ENCODE data around the gene FBXL19. TPM values are rescaled to one million over a fixed set of nuclear protein-coding genes. Genes with fewer than 3 reads are reported as not detected.

The FBXL19 gene
- total and polyA plus RNA-seq, 9 of the 15 experiments (the other 6 are each of a cell fraction or from before 2014, with no cell fraction given): 0.13 to 48.0 (median 13.5) TPM; not detected in 1

DNA sequence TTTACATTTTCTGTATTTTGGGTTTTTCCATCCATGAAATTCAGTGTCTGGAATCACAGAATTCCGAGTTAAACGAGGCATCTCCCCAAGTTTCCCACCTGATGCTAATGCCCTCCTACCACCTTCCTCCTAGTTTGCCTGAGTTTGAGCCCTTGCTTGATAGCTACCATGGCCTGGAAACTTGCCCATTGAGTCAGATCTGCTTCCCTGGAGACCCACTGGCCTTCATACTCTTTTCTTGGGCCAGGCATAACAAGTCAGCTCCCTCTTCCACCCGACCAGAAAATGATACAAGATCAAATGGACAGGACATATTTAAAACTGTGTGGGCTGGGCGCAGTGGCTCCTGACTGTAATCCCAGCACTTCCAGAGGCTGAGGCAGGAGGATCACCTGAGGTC lies 44.4 kb downstream of the FBXL19 start:
- CTCF ChIA-PET (ENCODE audit: low intra/inter-chr PET ratio): no interaction called here
- POLR2A ChIA-PET: interaction anchor here (1.2 to 5.6 kb wide), 2 partner anchors 9 to 15 kb away, joined by 4 to 32 read pairs; partner anchors contain the start of gene HSD3B7

DNA sequence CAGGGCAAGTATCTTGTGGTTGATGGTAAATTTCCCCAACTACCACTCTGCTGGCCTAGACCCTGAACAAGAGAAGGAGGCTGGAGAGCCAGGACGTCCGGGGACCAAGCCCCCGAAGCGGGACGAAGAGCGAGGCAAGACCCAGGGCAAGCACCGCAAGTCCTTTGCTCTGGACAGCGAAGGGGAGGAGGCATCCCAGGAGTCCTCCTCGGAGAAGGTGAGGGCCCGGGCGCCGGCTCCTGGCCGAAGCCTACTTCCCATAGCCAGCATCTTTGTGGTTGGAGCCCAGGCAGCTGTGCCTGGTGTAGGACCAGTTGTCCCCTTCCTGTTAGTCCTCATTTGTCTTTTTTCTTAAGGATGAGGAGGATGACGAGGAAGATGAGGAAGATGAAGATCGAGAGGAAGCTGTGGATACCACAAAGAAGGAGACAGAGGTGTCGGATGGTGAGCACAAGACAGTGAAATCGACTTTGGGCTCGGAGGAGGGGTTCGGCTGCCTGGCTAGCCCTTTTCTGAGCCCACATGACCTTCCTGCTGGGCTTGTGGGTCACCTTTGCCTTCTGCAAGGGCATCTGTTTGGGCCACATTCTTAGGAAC lies 46.0 kb downstream of the FBXL19 start:
- Histone ChIP-seq H3K36me3 (ENCODE audit: control insufficient read depth, insufficient read depth, low read length) (peaks cover 92% of the 10 kb centered on the region), H3K9ac (ENCODE audit: insufficient read depth in 1 of 2, low read depth in 2 of 2, low read length in 2 of 2) (peak overlapping the region in 1 of 2 experiments; percentile 75; a peak in 2 of 4 replicates), H3K4me2 (ENCODE audit: insufficient read depth, low read length) (no peak overlapping the region), H3K4me1 (replicated peaks in 1 of 2; ENCODE audit: control insufficient read depth in 2 of 2, insufficient read depth in 2 of 2, low read length in 2 of 2) (peaks cover 8 to 17% of the 10 kb centered on the region in 2 experiments; a peak in 4 of 5 replicates), H2AFZ (ENCODE audit: low read depth, low read length) (no peak overlapping the region), H3K4me3 (no peak overlapping the region), H3K9me1 (ENCODE audit: control insufficient read depth, insufficient read depth, low read length) (no peaks in the 10 kb centered on the region), H3K9me3 (replicated peaks; ENCODE audit: control insufficient read depth, insufficient read depth, low read depth, low read length) (no peaks in the 10 kb centered on the region), H3K27me3 (ENCODE audit: control insufficient read depth in 2 of 2, insufficient read depth in 2 of 2, low read length in 2 of 2) (no peaks in the 10 kb centered on the region), H4K20me1 (replicated peaks; ENCODE audit: control insufficient read depth, insufficient read depth, low read length) (no peaks in the 10 kb centered on the region), H3K79me2 (ENCODE audit: control insufficient read depth, insufficient read depth, low read length) (no peaks in the 10 kb centered on the region), H3K27ac (ENCODE audit: extremely low read depth, low read depth, low read length) (no peak overlapping the region)
- in situ Hi-C loops (cut with MboI): loop anchor here (25.0 kb wide), 1 partner anchor 893 kb away; the partner anchor contains the start of gene ZNF267
- FAIRE-seq (no peak), ATAC-seq (no peak), DNase-seq (ENCODE audit: extremely low read depth in 1 of 4, low spot score in 3 of 4) (no peak)
- BruUV-seq (replicated peaks): no TSS peak
- TF ChIP-seq GATAD2B (IDR thresholded peaks at IDR 0.05; ENCODE audit: borderline replicate concordance): no peak
- TF ChIP-seq POLR2A (conservative IDR thresholded peaks at IDR 0.05): 0 out of 2 replicates have a peak, but pooled peaks have one; percentile 18
- TF ChIP-seq POLR2G (IDR thresholded peaks at IDR 0.05; ENCODE audit: low read depth, low read length): peak; percentile 37; the same call in 1 of the 2 replicates
- no peak for TF ChIP-seq ETV1 (tag; conservative IDR thresholded peaks at IDR 0.05; ENCODE audit: low read depth)
- ChIA-PET CTCF (ENCODE audit: low intra/inter-chr PET ratio) (no interaction called here), POLR2A (interaction anchor here (0.6 to 5.6 kb wide), 6 partner anchors 9 to 260 kb away, joined by 3 to 32 read pairs (median 3); partner anchors contain the start of genes FUS and HSD3B7)
- intact Hi-C loops (cut with micrococcal nuclease): no loop called here
- 95% methylated on average over 12 of the region's 19 CpGs for WGBS (ENCODE audit: insufficient coverage, low coverage, missing lambda C conversion rate)

More for the DNA sequence above, 44.4 kb downstream of the FBXL19 start:
- DNase-seq (ENCODE audit: extremely low read depth in 1 of 4, low spot score in 3 of 4) (no peak), ATAC-seq (no peak), FAIRE-seq (no peak)
- H3K27me3 ChIP-seq (ENCODE audit: control insufficient read depth in 2 of 2, insufficient read depth in 2 of 2, low read length in 2 of 2): no peaks in the 10 kb centered on the region
- no peak for TF ChIP-seq PRPF4 (IDR thresholded peaks at IDR 0.05; ENCODE audit: insufficient read depth, low read depth, low read length, poor library complexity, severe bottlenecking)
- TF ChIP-seq TGIF2 (CRISPR knock-in tag; IDR thresholded peaks at IDR 0.05): no peak
- TF ChIP-seq SMAD2 (IDR thresholded peaks at IDR 0.05; ENCODE audit: low read depth, low read length): no peak
- no peak for TF ChIP-seq KLF1 (tag; IDR thresholded peaks at IDR 0.05)
- no peak overlapping the region for H3K4me3 ChIP-seq
- H3K9ac ChIP-seq (ENCODE audit: insufficient read depth in 1 of 2, low read depth in 2 of 2, low read length in 2 of 2): no peak overlapping the region
- peaks cover 91% of the 10 kb centered on the region for H3K36me3 ChIP-seq (ENCODE audit: control insufficient read depth, insufficient read depth, low read length)
- in situ Hi-C loops (cut with MboI) (loop anchor here (25.0 kb wide), 1 partner anchor 895 kb away; the partner anchor contains the start of gene ZNF267), intact Hi-C loops (cut with micrococcal nuclease) (no loop called here)
- H3K4me1 ChIP-seq (replicated peaks in 1 of 2; ENCODE audit: control insufficient read depth in 2 of 2, insufficient read depth in 2 of 2, low read length in 2 of 2): peaks cover 0 to 7% of the 10 kb centered on the region in 2 experiments; a peak in 1 of 5 replicates
- H3K79me2 ChIP-seq (ENCODE audit: control insufficient read depth, insufficient read depth, low read length): no peaks in the 10 kb centered on the region
- BruUV-seq (replicated peaks): no TSS peak
- H3K9me1 ChIP-seq (ENCODE audit: control insufficient read depth, insufficient read depth, low read length): no peaks in the 10 kb centered on the region
- H2AFZ ChIP-seq (ENCODE audit: low read depth, low read length): no peak overlapping the region
- 82% methylated on average over 4 of the region's 4 CpGs for WGBS (ENCODE audit: insufficient coverage, low coverage, missing lambda C conversion rate)
- H4K20me1 ChIP-seq (replicated peaks; ENCODE audit: control insufficient read depth, insufficient read depth, low read length): no peaks in the 10 kb centered on the region
- H3K9me3 ChIP-seq (replicated peaks; ENCODE audit: control insufficient read depth, insufficient read depth, low read depth, low read length): no peaks in the 10 kb centered on the region
- no peak overlapping the region for H3K27ac ChIP-seq (ENCODE audit: extremely low read depth, low read depth, low read length)
- H3K4me2 ChIP-seq (ENCODE audit: insufficient read depth, low read length): no peak overlapping the region

All from K562 (cell line).